ENCODE measurements around the gene LRRC56. TPM values are rescaled to one million over a fixed set of nuclear protein-coding genes. Genes with fewer than 3 reads are reported as not detected.

The LRRC56 gene
- total RNA-seq, 1 experiment from 2014 or later, result 3.4 TPM

GRCh38 chr11:528166-528814 lies 9.0 kb upstream of the LRRC56 start (continued):
- TF ChIP-seq, protein P1, sequence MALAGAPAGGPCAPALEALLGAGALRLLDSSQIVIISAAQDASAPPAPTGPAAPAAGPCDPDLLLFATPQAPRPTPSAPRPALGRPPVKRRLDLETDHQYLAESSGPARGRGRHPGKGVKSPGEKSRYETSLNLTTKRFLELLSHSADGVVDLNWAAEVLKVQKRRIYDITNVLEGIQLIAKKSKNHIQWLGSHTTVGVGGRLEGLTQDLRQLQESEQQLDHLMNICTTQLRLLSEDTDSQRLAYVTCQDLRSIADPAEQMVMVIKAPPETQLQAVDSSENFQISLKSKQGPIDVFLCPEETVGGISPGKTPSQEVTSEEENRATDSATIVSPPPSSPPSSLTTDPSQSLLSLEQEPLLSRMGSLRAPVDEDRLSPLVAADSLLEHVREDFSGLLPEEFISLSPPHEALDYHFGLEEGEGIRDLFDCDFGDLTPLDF (CRISPR knock-in tag; IDR thresholded peaks at IDR 0.05), result no peak

GRCh38 chr11:528815-529727 lies 8.3 kb upstream of the LRRC56 start:
- Mint-ChIP-seq H3K4me1 (no peaks in the 10 kb centered on the region), H3K27ac (no peak overlapping the region), H3K4me3 (no peak overlapping the region), H3K36me3 (peaks cover 5% of the 10 kb centered on the region), H3K9me3 (peaks cover 1% of the 10 kb centered on the region), H3K27me3 (ENCODE audit: low read depth) (peaks cover 3% of the 10 kb centered on the region)
- DNase-seq (ENCODE audit: low spot score) (no peak), ATAC-seq (no peak)
- POLR2A ChIA-PET, result no interaction called here
- CTCF ChIA-PET, result no interaction called here
- TF ChIP-seq E2F5 (CRISPR knock-in tag; IDR thresholded peaks at IDR 0.05), result no peak
- TF ChIP-seq, protein P2, sequence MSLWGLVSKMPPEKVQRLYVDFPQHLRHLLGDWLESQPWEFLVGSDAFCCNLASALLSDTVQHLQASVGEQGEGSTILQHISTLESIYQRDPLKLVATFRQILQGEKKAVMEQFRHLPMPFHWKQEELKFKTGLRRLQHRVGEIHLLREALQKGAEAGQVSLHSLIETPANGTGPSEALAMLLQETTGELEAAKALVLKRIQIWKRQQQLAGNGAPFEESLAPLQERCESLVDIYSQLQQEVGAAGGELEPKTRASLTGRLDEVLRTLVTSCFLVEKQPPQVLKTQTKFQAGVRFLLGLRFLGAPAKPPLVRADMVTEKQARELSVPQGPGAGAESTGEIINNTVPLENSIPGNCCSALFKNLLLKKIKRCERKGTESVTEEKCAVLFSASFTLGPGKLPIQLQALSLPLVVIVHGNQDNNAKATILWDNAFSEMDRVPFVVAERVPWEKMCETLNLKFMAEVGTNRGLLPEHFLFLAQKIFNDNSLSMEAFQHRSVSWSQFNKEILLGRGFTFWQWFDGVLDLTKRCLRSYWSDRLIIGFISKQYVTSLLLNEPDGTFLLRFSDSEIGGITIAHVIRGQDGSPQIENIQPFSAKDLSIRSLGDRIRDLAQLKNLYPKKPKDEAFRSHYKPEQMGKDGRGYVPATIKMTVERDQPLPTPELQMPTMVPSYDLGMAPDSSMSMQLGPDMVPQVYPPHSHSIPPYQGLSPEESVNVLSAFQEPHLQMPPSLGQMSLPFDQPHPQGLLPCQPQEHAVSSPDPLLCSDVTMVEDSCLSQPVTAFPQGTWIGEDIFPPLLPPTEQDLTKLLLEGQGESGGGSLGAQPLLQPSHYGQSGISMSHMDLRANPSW (CRISPR knock-in tag; conservative IDR thresholded peaks at IDR 0.05; ENCODE audit: low read depth), result no peak
- no peak for TF ChIP-seq FOXJ3 (CRISPR knock-in tag; IDR thresholded peaks at IDR 0.05; ENCODE audit: borderline replicate concordance)
- no peak for TF ChIP-seq ZNF532 (CRISPR knock-in tag; IDR thresholded peaks at IDR 0.05; ENCODE audit: borderline replicate concordance)
- no peak for TF ChIP-seq NR3C1 (CRISPR knock-in tag; conservative IDR thresholded peaks at IDR 0.05; ENCODE audit: low read depth)
- TF ChIP-seq JAZF1 (CRISPR knock-in tag; IDR thresholded peaks at IDR 0.05), result no peak
- no peak for TF ChIP-seq ZNF317 (CRISPR knock-in tag; IDR thresholded peaks at IDR 0.05; ENCODE audit: borderline replicate concordance, low read depth)
- no peak for TF ChIP-seq NR2C2 (CRISPR knock-in tag; IDR thresholded peaks at IDR 0.05)
- TF ChIP-seq NFATC4 (CRISPR knock-in tag; IDR thresholded peaks at IDR 0.05), result no peak
- TF ChIP-seq CTCF (IDR thresholded peaks at IDR 0.05), result no peak
- no peak for TF ChIP-seq PREB (CRISPR knock-in tag; IDR thresholded peaks at IDR 0.05; ENCODE audit: borderline replicate concordance)
- TF ChIP-seq GABPB1 (CRISPR knock-in tag; IDR thresholded peaks at IDR 0.05), result no peak
- TF ChIP-seq SMAD4 (CRISPR knock-in tag; IDR thresholded peaks at IDR 0.05), result no peak
- no peak for TF ChIP-seq IRF2 (CRISPR knock-in tag; IDR thresholded peaks at IDR 0.05; ENCODE audit: borderline replicate concordance, low read depth)
- no peak for TF ChIP-seq GRHL2 (CRISPR knock-in tag; IDR thresholded peaks at IDR 0.05; ENCODE audit: insufficient replicate concordance, severe bottlenecking)
